WERI-Rb-1 (cell line): ENCODE measurements around the gene RSPO4.

Experiments
- DNase-seq: peaks from one replicate; pipeline ENCODE4 v3.0.0-alpha.2; 2020
- H3K27ac ChIP-seq: fragments of 250-450 bp; sonication (Bioruptor Pico); 2 replicates; pipeline ENCODE4 v1.5.1; 2020; ENCODE audit warnings: mild to moderate bottlenecking, moderate library complexity
- H3K27me3 ChIP-seq: fragments of 250-450 bp; sonication (Bioruptor Pico); 2 replicates; pipeline ENCODE4 v1.5.1; 2021; ENCODE audit warnings: mild to moderate bottlenecking, low read depth, moderate library complexity; ENCODE audit not compliant: insufficient read depth, severe bottlenecking
- H3K36me3 ChIP-seq: fragments of 250-450 bp; sonication (Bioruptor Pico); 2 replicates; pipeline ENCODE4 v1.5.1; 2020; ENCODE audit warnings: mild to moderate bottlenecking, moderate library complexity
- H3K4me3 ChIP-seq: 2 replicates; pipeline ENCODE4 v1.5.1; 2011; ENCODE audit warnings: low read depth, mild to moderate bottlenecking, control low read depth, low read length
- H3K9me3 ChIP-seq: fragments of 250-450 bp; sonication (Bioruptor Pico); 2 replicates; pipeline ENCODE4 v1.5.1; 2021; ENCODE audit warnings: mild to moderate bottlenecking, moderate library complexity; ENCODE audit not compliant: severe bottlenecking
- CTCF ChIP-seq: IDR thresholded peaks from 2 replicates; pipeline ENCODE4 v1.5.1; 2011; ENCODE audit warnings: low read depth, mild to moderate bottlenecking, control low read depth, inconsistent platforms, low read length

The RSPO4 gene

GRCh38 chr20:995170-995569 is 6.9 kb downstream of the RSPO4 start:
- no peak overlapping the region for H3K4me3 ChIP-seq
- TF ChIP-seq CTCF: no peak
- no peak for DNase-seq
- H3K27me3 ChIP-seq: no peaks in the 10 kb centered on the region
- no peak overlapping the region for H3K27ac ChIP-seq
- H3K36me3 ChIP-seq: no peaks in the 10 kb centered on the region
- H3K9me3 ChIP-seq: no peaks in the 10 kb centered on the region

DNA sequence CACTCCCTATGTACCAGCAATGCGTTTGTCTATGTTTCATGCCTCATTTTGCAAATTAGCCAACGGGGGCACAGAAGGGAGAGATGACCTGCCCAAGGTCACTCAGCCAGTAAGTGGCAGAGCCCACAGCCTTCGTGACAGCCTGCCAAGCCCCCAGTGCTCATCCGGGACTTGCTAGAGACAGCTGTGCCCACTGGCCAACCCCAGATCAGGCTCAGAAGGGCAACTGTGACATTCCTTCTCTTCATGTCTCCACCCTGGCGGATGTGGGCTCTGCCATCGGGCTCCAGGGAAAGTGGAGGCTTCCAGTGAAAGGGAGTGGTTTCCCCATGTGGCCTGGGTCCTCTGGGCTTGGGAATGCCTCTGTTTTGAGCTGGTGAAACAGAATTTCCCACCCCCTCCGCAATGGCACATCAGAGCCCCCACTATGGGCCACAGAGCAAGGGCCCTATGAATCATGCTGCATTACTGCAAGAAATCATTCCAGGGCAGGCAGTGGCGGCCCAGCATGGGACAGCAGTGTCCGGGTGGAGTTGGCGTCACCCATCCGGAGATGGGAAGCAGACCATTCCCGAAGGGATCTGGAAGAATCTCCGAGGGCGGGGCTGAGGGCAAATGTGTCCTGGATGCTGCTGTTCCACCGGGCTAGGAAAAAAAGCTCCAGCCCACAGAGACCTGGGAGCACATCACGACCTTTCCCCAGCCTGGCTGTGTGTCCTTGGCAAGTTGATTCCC is 9.1 kb downstream of the RSPO4 start:
- H3K4me3 ChIP-seq: no peak overlapping the region
- H3K27me3 ChIP-seq: no peaks in the 10 kb centered on the region
- no peak overlapping the region for H3K27ac ChIP-seq
- H3K36me3 ChIP-seq: no peaks in the 10 kb centered on the region
- DNase-seq: no peak
- H3K9me3 ChIP-seq: no peaks in the 10 kb centered on the region
- no peak for TF ChIP-seq CTCF

DNA sequence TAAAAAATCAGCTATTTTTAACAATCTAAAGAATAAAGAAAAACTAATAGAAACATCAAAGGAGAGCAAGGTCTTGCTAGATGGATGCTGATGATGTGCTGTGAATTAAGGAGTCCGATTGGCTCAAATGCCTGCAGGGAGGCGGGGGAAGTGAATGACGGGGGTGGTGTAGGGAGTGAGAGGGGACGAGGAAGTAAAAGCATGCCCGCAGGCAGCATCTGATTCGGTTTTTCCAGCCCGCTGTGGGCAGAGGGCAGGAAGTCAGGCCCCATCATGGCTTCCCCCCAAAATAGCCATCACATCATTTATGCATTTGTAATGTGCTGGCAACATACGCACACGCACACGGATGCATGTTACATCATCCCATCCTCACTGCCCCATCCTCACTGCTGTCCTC is 10.3 kb downstream of the RSPO4 start:
- no peak for TF ChIP-seq CTCF
- no peak for DNase-seq
- no peaks in the 10 kb centered on the region for H3K27me3 ChIP-seq

DNA sequence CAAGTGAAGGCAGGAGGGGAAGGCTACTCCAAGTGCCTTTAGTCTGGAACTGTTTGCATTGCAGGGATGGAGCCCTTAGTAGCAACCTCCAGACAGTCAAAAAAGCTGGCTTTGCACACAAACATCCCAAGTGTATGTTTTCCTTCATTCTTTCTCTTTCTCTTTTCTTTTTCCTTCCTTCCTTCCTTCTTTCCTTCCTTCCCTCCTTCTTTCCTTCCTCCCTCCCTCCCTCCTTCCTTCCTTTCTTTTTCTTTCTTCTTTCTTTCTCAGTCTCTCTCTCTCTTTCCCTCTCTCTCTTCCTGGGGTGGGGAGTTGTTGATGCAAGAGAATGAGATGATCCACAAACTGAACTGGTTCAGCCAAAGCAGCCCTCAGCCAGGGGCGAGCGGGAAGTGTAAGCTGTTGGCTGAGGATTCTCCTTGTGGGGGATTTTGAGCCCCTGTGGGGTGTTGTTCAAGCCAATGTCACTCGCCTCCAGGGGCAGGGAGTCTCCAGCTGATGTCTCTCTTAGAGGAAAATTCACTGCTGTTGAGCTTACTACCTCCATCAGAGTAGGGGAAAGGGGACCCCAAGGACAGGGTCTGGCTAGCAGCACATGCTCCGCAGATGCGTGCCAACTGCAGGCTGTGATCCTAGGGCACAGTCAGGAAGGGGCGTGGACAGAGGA is 11.7 kb downstream of the RSPO4 start:
- no peak for DNase-seq
- no peaks in the 10 kb centered on the region for H3K9me3 ChIP-seq
- no peaks in the 10 kb centered on the region for H3K27me3 ChIP-seq
- H3K27ac ChIP-seq: no peak overlapping the region
- H3K36me3 ChIP-seq: no peaks in the 10 kb centered on the region
- no peak for TF ChIP-seq CTCF
- H3K4me3 ChIP-seq: no peak overlapping the region

More for the DNA sequence above, 10.3 kb downstream of the RSPO4 start:
- no peaks in the 10 kb centered on the region for H3K36me3 ChIP-seq
- no peaks in the 10 kb centered on the region for H3K9me3 ChIP-seq
- no peak overlapping the region for H3K4me3 ChIP-seq
- H3K27ac ChIP-seq: no peak overlapping the region

DNA sequence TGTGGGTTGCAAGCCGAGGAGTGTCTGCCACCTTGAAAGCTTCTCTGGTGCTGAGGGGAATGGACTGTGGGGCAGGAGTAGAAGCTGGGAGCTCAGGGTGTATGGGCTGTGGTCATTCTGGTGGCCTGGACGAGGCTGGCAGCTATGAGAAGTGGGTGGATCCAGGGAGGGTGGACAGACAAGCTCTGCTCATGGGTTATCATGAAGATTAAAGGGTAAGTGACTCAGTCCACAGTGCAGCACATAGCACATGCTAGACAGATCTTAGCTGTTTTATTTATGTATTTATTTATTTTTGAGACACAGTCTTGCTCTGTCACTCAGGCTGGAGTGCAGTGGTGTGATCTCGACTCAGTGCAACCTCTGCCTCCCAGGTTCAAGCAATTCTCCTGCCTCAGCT is 13.8 kb downstream of the RSPO4 start:
- no peak overlapping the region for H3K4me3 ChIP-seq
- no peak overlapping the region for H3K27ac ChIP-seq
- no peak for DNase-seq
- TF ChIP-seq CTCF: no peak
- H3K36me3 ChIP-seq: no peaks in the 10 kb centered on the region
- H3K9me3 ChIP-seq: no peaks in the 10 kb centered on the region
- no peaks in the 10 kb centered on the region for H3K27me3 ChIP-seq
